A673 (cell line): ENCODE results near the gene PHETA1. TPM values are rescaled to one million over a fixed set of nuclear protein-coding genes. Genes with fewer than 3 reads are reported as not detected.

Experiments
- BruUV-seq: library from RNA; stranded (reverse); fragments of 400-500 nt; replicated peaks from 2 replicates; lab custom pipeline; 2021; lab: Mats Ljungman, UMichigan
- CTCF ChIA-PET: fragments of 300-600 bp; sonication (Branson Sonifier 250); formaldehyde crosslinking; loops from one replicate; lab custom pipeline; 2022; ENCODE audit warnings: antibody characterized with exemption; lab: Charles Lee
- POLR2A ChIA-PET: fragments of 300-600 bp; sonication (Branson Sonifier 250); formaldehyde crosslinking; loops from one replicate; lab custom pipeline; 2022; ENCODE audit warnings: antibody characterized with exemption; ENCODE audit not compliant: low non-redundant PET; lab: Charles Lee
- DNase-seq: peaks from one replicate; pipeline ENCODE4 v3.0.0-alpha.2; 2015; ENCODE audit warnings: low spot score
- H3K27ac ChIP-seq: fragments of 200-600 bp; sonication (generic); 2 replicates; pipeline ENCODE4 v1.5.1; 2016; ENCODE audit warnings: mixed run types, low read depth, mild to moderate bottlenecking, mixed read lengths, antibody characterized with exemption, low read length; ENCODE audit not compliant: poor library complexity, severe bottlenecking
- H3K27me3 ChIP-seq: fragments of 200-600 bp; sonication (generic); replicated peaks from 2 replicates; pipeline ENCODE4 v1.6.1; 2017; ENCODE audit warnings: mixed run types, low read depth, mild to moderate bottlenecking, mixed read lengths, antibody characterized with exemption, low read length; ENCODE audit not compliant: insufficient read depth, poor library complexity
- H3K36me3 ChIP-seq: fragments of 200-600 bp; sonication (generic); 2 replicates; pipeline ENCODE4 v1.6.1; 2016; ENCODE audit warnings: mixed run types, mild to moderate bottlenecking, mixed read lengths, antibody characterized with exemption, low read length; ENCODE audit not compliant: insufficient read depth, poor library complexity, severe bottlenecking
- H3K4me1 ChIP-seq: fragments of 200-600 bp; sonication (generic); 2 replicates; pipeline ENCODE4 v1.6.1; 2017; ENCODE audit warnings: mixed run types, mild to moderate bottlenecking, mixed read lengths, antibody characterized with exemption, low read length; ENCODE audit not compliant: insufficient read depth, poor library complexity, severe bottlenecking
- H3K4me3 ChIP-seq: fragments of 200-600 bp; sonication (generic); 2 replicates; pipeline ENCODE4 v1.5.1; 2016; ENCODE audit warnings: low read depth, mixed run types, mild to moderate bottlenecking, mixed read lengths, low read length; ENCODE audit not compliant: poor library complexity, severe bottlenecking
- H3K9me3 ChIP-seq: fragments of 200-600 bp; sonication (generic); 2 replicates; pipeline ENCODE4 v1.6.1; 2016; ENCODE audit warnings: mixed run types, low read depth, mild to moderate bottlenecking, mixed read lengths, antibody characterized with exemption, low read length; ENCODE audit not compliant: poor library complexity, severe bottlenecking
- EZH2 ChIP-seq: fragments of 200-600 bp; sonication (generic); IDR thresholded peaks from 2 replicates; pipeline ENCODE4 v1.6.1; 2017; ENCODE audit warnings: borderline replicate concordance, low read depth, mild to moderate bottlenecking, mixed read lengths, antibody characterized with exemption, low read length; ENCODE audit not compliant: poor library complexity, severe bottlenecking
- intact Hi-C: fragments of 100-400 bp; cut with micrococcal nuclease; formaldehyde crosslinking; loops from one replicate; pipeline ENCODE4 v1.10.0; 2022; ENCODE audit not compliant: unreplicated experiment
- total RNA-seq: library from RNA; stranded (reverse); gene quantifications from 2 replicates; pipeline ENCODE4 v1.2.3, GENCODE V29; 2021
- TF ChIP-seq, protein P1 (sequence below): fragments of 300-800, 200-600 bp; sonication (generic); conservative IDR thresholded peaks from 2 replicates; pipeline ENCODE4 v1.5.1; 2017; ENCODE audit warnings: low read depth, mild to moderate bottlenecking, antibody characterized with exemption, low read length, moderate library complexity, mixed read lengths

The PHETA1 gene
- total RNA-seq, 1 experiment from 2014 or later = 5.7 TPM

DNA sequence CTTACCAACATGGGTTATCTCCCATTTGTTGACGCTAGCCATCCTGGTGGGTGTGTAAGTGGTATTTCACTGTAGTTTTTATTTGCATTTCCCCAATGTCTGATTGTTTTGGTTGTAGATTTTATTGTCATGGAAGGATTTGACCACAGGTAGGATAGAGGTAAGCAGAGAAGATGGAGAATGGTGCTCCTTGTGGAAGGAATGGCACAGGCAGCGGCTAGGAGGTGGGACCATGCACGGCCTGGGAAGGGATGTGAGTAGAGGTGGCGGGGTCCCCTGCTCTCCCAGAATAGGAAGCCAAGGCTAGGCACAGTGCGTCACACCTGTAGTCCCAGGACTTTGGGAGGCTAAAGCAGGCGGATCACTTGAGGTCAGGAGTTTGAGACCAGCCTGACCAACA is 41.4 kb downstream of the PHETA1 start:
- BruUV-seq = no TSS peak
- H3K27ac ChIP-seq = no peak overlapping the region
- H3K4me3 ChIP-seq = no peak overlapping the region
- CTCF ChIA-PET = no interaction called here
- H3K27me3 ChIP-seq = no peaks in the 10 kb centered on the region
- no peak for DNase-seq
- POLR2A ChIA-PET = no interaction called here
- no peak for TF ChIP-seq EZH2
- TF ChIP-seq, protein P1, sequence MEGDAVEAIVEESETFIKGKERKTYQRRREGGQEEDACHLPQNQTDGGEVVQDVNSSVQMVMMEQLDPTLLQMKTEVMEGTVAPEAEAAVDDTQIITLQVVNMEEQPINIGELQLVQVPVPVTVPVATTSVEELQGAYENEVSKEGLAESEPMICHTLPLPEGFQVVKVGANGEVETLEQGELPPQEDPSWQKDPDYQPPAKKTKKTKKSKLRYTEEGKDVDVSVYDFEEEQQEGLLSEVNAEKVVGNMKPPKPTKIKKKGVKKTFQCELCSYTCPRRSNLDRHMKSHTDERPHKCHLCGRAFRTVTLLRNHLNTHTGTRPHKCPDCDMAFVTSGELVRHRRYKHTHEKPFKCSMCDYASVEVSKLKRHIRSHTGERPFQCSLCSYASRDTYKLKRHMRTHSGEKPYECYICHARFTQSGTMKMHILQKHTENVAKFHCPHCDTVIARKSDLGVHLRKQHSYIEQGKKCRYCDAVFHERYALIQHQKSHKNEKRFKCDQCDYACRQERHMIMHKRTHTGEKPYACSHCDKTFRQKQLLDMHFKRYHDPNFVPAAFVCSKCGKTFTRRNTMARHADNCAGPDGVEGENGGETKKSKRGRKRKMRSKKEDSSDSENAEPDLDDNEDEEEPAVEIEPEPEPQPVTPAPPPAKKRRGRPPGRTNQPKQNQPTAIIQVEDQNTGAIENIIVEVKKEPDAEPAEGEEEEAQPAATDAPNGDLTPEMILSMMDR = no peak
- H3K9me3 ChIP-seq = no peaks in the 10 kb centered on the region
- intact Hi-C loops = no loop called here
- no peaks in the 10 kb centered on the region for H3K4me1 ChIP-seq
- no peaks in the 10 kb centered on the region for H3K36me3 ChIP-seq

DNA sequence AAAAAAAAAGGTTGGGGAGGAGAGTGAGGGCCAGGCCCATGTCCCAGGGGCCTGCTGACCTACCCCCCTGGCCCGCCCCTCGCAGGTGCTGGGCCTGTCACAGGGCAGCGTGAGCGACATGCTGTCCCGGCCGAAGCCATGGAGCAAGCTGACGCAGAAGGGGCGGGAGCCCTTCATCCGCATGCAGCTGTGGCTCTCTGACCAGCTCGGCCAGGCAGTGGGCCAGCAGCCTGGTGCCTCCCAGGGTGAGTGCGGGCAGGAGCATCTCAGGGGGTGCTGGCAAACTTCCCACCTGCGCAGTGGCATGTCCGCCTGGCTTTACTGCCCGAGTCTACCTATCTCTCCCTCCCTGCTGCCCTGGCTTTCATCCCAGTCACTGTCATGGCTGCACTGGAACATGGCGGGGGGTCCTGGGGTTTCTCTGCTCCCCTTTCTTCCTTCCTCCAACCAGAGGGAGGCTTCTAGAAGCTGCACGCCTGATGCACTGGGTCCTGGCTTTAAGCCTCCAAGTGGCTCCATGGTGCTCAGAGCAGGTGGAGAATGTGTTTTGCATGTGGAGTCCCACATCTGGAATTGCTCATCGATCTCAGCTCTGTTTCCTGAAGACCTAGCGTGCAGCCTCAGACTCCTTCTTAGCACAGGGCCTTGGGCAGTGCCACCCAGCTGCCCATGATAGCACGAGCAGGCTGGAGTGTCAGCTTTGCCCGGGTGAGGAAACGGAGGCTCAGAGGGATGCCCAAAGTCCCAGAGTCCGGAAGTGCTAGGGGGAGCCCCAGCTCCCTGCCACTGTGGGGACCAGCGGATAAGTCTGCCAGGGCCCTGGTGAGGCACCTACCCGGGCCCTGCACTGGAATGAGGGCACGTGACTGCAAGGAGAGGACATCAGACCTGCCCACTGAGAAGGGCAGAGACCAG is 46.3 kb downstream of the PHETA1 start:
- intact Hi-C loops = no loop called here
- ChIA-PET POLR2A (no interaction called here), CTCF (no interaction called here)
- Histone ChIP-seq H3K27me3 (no peaks in the 10 kb centered on the region), H3K4me1 (no peaks in the 10 kb centered on the region), H3K4me3 (no peak overlapping the region), H3K36me3 (no peaks in the 10 kb centered on the region), H3K9me3 (no peaks in the 10 kb centered on the region), H3K27ac (no peak overlapping the region)
- TF ChIP-seq, protein P1 = no peak
- TF ChIP-seq EZH2 = no peak
- BruUV-seq = no TSS peak
- DNase-seq = no peak

DNA sequence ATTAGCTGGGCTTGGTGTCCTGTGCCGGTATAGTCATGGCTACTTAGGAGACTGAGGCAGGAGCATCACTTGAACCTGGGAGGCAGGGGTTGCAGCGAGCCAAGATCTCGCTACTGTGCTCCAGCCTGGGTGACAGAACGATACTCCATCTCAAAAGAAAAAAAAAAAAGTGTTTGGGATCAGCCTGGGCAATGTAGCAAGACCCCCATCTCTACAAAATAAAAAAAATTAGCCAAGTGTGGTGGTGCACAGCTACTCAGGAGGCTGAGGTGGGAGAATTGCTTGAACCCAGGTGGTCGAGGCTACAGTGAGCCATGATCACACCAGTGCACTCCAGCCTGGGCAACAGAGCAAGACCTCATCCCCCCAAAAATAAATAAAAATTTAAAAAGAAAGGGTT is 47.6 kb downstream of the PHETA1 start:
- TF ChIP-seq, protein P1 = no peak
- TF ChIP-seq EZH2 = no peak
- Histone ChIP-seq H3K4me1 (no peaks in the 10 kb centered on the region), H3K27ac (no peak overlapping the region), H3K36me3 (no peaks in the 10 kb centered on the region), H3K4me3 (no peak overlapping the region), H3K27me3 (no peaks in the 10 kb centered on the region), H3K9me3 (no peaks in the 10 kb centered on the region)
- POLR2A ChIA-PET = no interaction called here
- intact Hi-C loops = no loop called here
- CTCF ChIA-PET = no interaction called here
- DNase-seq = no peak
- no TSS peak for BruUV-seq
